HEK293 (cell line): ENCODE results near the gene KLHDC7B.

ENCODE experiments used
- BCL6B ChIP-seq: fragments of 450-650 bp; formaldehyde crosslinking; IDR thresholded peaks from 2 replicates; pipeline ENCODE4 v1.5.1; 2017; ENCODE audit warnings: missing biosample characterization, missing genetic modification characterization
- ELK4 ChIP-seq: IDR thresholded peaks from 2 replicates; pipeline ENCODE4 v1.6.1; 2011; ENCODE audit warnings: mild to moderate bottlenecking, low read depth, low read length, borderline replicate concordance
- GFI1B ChIP-seq: fragments of 450-650 bp; formaldehyde crosslinking; IDR thresholded peaks from 2 replicates; pipeline ENCODE4 v1.5.1; 2016; ENCODE audit warnings: missing biosample characterization, missing genetic modification characterization
- HOXA7 ChIP-seq: sonication (generic); formaldehyde crosslinking; IDR thresholded peaks from 2 replicates; pipeline ENCODE4 v1.8.1; 2022; ENCODE audit warnings: missing genetic modification reagents, borderline replicate concordance
- KLF1 ChIP-seq: fragments of 450-650 bp; formaldehyde crosslinking; IDR thresholded peaks from 2 replicates; pipeline ENCODE4 v1.5.1; 2016; ENCODE audit warnings: missing biosample characterization, missing genetic modification characterization
- KLF16 ChIP-seq: fragments of 450-650 bp; formaldehyde crosslinking; IDR thresholded peaks from 2 replicates; pipeline ENCODE4 v1.5.1; 2017; ENCODE audit warnings: missing biosample characterization, missing genetic modification characterization
- KLF9 ChIP-seq: fragments of 450-650 bp; formaldehyde crosslinking; IDR thresholded peaks from 2 replicates; pipeline ENCODE4 v1.5.1; 2016; ENCODE audit warnings: missing biosample characterization, missing genetic modification characterization, low read depth
- MYNN ChIP-seq: fragments of 450-650 bp; formaldehyde crosslinking; IDR thresholded peaks from 2 replicates; pipeline ENCODE4 v1.5.1; 2016; ENCODE audit warnings: missing biosample characterization, missing genetic modification characterization, borderline replicate concordance
- PATZ1 ChIP-seq: fragments of 450-650 bp; formaldehyde crosslinking; IDR thresholded peaks from 2 replicates; pipeline ENCODE4 v1.5.1; 2016; ENCODE audit warnings: missing biosample characterization, missing genetic modification characterization
- PBX3 ChIP-seq: sonication (generic); formaldehyde crosslinking; IDR thresholded peaks from 2 replicates; pipeline ENCODE4 v1.8.1; 2022; ENCODE audit warnings: mild to moderate bottlenecking, moderate library complexity, missing genetic modification reagents
- REPIN1 ChIP-seq: fragments of 450-650 bp; formaldehyde crosslinking; IDR thresholded peaks from 2 replicates; pipeline ENCODE4 v1.5.1; 2017; ENCODE audit warnings: missing biosample characterization, missing genetic modification characterization, low read depth
- SALL2 ChIP-seq: fragments of 450-650 bp; formaldehyde crosslinking; IDR thresholded peaks from 2 replicates; pipeline ENCODE4 v1.5.0; 2017; ENCODE audit warnings: missing biosample characterization, mild to moderate bottlenecking, missing genetic modification characterization, borderline replicate concordance
- SP3 ChIP-seq: fragments of 450-650 bp; formaldehyde crosslinking; IDR thresholded peaks from 2 replicates; pipeline ENCODE4 v1.5.1; 2016; ENCODE audit warnings: missing biosample characterization, missing genetic modification characterization
- TRIM28 ChIP-seq: IDR thresholded peaks from 2 replicates; pipeline ENCODE4 v1.6.1; 2011; ENCODE audit warnings: low read length, control low read depth, borderline replicate concordance
- ZBTB20 ChIP-seq: fragments of 450-650 bp; formaldehyde crosslinking; IDR thresholded peaks from 2 replicates; pipeline ENCODE4 v1.5.1; 2016; ENCODE audit warnings: missing biosample characterization, missing genetic modification characterization
- ZBTB44 ChIP-seq: fragments of 450-650 bp; IDR thresholded peaks from 2 replicates; pipeline ENCODE4 v1.5.1; 2018; ENCODE audit warnings: missing biosample characterization, mild to moderate bottlenecking, missing genetic modification characterization
- ZBTB7A ChIP-seq: fragments of 450-650 bp; formaldehyde crosslinking; IDR thresholded peaks from 2 replicates; pipeline ENCODE4 v1.5.1; 2016; ENCODE audit warnings: low read depth, missing biosample characterization, missing genetic modification characterization
- ZFHX2 ChIP-seq: fragments of 450-650 bp; formaldehyde crosslinking; conservative IDR thresholded peaks from 2 replicates; pipeline ENCODE4 v1.5.1; 2016; ENCODE audit warnings: missing biosample characterization, missing genetic modification characterization
- ZIC2 ChIP-seq: fragments of 450-650 bp; formaldehyde crosslinking; IDR thresholded peaks from 2 replicates; pipeline ENCODE4 v1.5.1; 2016; ENCODE audit warnings: missing biosample characterization, missing genetic modification characterization
- ZNF2 ChIP-seq: fragments of 450-650 bp; formaldehyde crosslinking; IDR thresholded peaks from 2 replicates; pipeline ENCODE4 v1.5.1; 2016; ENCODE audit warnings: missing biosample characterization, missing genetic modification characterization
- ZNF211 ChIP-seq: fragments of 450-650 bp; formaldehyde crosslinking; IDR thresholded peaks from 2 replicates; pipeline ENCODE4 v1.5.1; 2016; ENCODE audit warnings: low read depth, missing biosample characterization, missing genetic modification characterization
- ZNF302 ChIP-seq: fragments of 450-650 bp; formaldehyde crosslinking; IDR thresholded peaks from 2 replicates; pipeline ENCODE4 v1.5.1; 2016; ENCODE audit warnings: missing biosample characterization, missing genetic modification characterization, low read depth
- ZNF311 ChIP-seq: fragments of 450-650 bp; formaldehyde crosslinking; IDR thresholded peaks from 2 replicates; pipeline ENCODE4 v1.5.1; 2017; ENCODE audit warnings: missing biosample characterization, missing genetic modification characterization, borderline replicate concordance
- ZNF350 ChIP-seq: fragments of 450-650 bp; formaldehyde crosslinking; IDR thresholded peaks from 2 replicates; pipeline ENCODE4 v1.5.0; 2017; ENCODE audit warnings: missing biosample characterization, mild to moderate bottlenecking, missing genetic modification characterization
- ZNF354C ChIP-seq: fragments of 450-650 bp; formaldehyde crosslinking; IDR thresholded peaks from 2 replicates; pipeline ENCODE4 v1.5.1; 2016; ENCODE audit warnings: missing biosample characterization, missing genetic modification characterization, low read depth, borderline replicate concordance
- ZNF362 ChIP-seq: fragments of 450-650 bp; formaldehyde crosslinking; IDR thresholded peaks from 2 replicates; pipeline ENCODE4 v1.5.1; 2016; ENCODE audit warnings: missing biosample characterization, missing genetic modification characterization
- ZNF473 ChIP-seq: fragments of 450-650 bp; formaldehyde crosslinking; IDR thresholded peaks from 2 replicates; pipeline ENCODE4 v1.5.1; 2017; ENCODE audit warnings: missing biosample characterization, missing genetic modification characterization
- ZNF48 ChIP-seq: fragments of 450-650 bp; formaldehyde crosslinking; IDR thresholded peaks from 2 replicates; pipeline ENCODE4 v1.5.1; 2016; ENCODE audit warnings: missing biosample characterization, missing genetic modification characterization
- ZNF561 ChIP-seq: fragments of 450-650 bp; IDR thresholded peaks from 2 replicates; pipeline ENCODE4 v1.5.1; 2018; ENCODE audit warnings: missing biosample characterization, missing genetic modification characterization, borderline replicate concordance
- ZNF580 ChIP-seq: fragments of 450-650 bp; formaldehyde crosslinking; IDR thresholded peaks from 2 replicates; pipeline ENCODE4 v1.5.1; 2016; ENCODE audit warnings: missing biosample characterization, missing genetic modification characterization
- ZNF792 ChIP-seq: fragments of 450-650 bp; formaldehyde crosslinking; IDR thresholded peaks from 2 replicates; pipeline ENCODE4 v1.5.1; 2016; ENCODE audit warnings: missing biosample characterization, missing genetic modification characterization
- ZSCAN30 ChIP-seq: fragments of 450-650 bp; IDR thresholded peaks from 2 replicates; pipeline ENCODE4 v1.5.1; 2018; ENCODE audit warnings: missing biosample characterization, mild to moderate bottlenecking, missing genetic modification characterization, moderate library complexity

KLHDC7B gene

GRCh38 chr22:50507421-50507990 lies 38.2 kb upstream of the KLHDC7B start, which contains the start of gene LMF2 (continued):
- TF ChIP-seq ZNF311 (tag by site-specific recombination) (no peak), ZBTB7A (tag by site-specific recombination) (no peak), ZNF211 (no peak), KLF1 (tag by site-specific recombination) (peak; percentile 63), ZNF362 (tag by site-specific recombination) (no peak), ZNF473 (tag by site-specific recombination) (no peak), KLF16 (tag by site-specific recombination) (0 out of 2 replicates have a peak, but pooled peaks have one; percentile 33), ZNF350 (tag by site-specific recombination) (no peak), ZNF2 (tag by site-specific recombination) (0 out of 2 replicates have a peak, but pooled peaks have one; percentile 17), ZFHX2 (tag by site-specific recombination) (peak; percentile 31; the same call in 1 of the 2 replicates), ZNF48 (tag by site-specific recombination) (no peak), SP3 (peak; percentile 38; the same call in 1 of the 2 replicates), TRIM28 (no peak), ZNF580 (tag by site-specific recombination) (no peak), HOXA7 (no peak), KLF9 (tag by site-specific recombination) (peak; percentile 63; the same call in 1 of the 2 replicates), ZSCAN30 (tag by site-specific recombination) (0 out of 2 replicates have a peak, but pooled peaks have one; percentile 32), ZNF792 (tag by site-specific recombination) (no peak), ZNF561 (tag by site-specific recombination) (peak; percentile 48; the same call in 1 of the 2 replicates), GFI1B (no peak), PBX3 (CRISPR knock-in tag) (peak; percentile 38; the same call in 1 of the 2 replicates), SALL2 (tag by site-specific recombination) (no peak), ZNF302 (tag by site-specific recombination) (no peak), ZIC2 (tag by site-specific recombination) (no peak), PATZ1 (tag by site-specific recombination) (peak; percentile 53), REPIN1 (tag by site-specific recombination) (no peak), ZNF354C (tag by site-specific recombination) (no peak), ELK4 (no peak), ZBTB20 (peak; percentile 24; the same call in 1 of the 2 replicates), BCL6B (no peak), ZBTB44 (tag by site-specific recombination) (no peak), MYNN (tag by site-specific recombination) (no peak)
